Activated CD4-positive, alpha-beta memory T cell treated with anti-CD3 and anti-CD28 coated beads, Interleukin-2, amount 10 ng/mL, durations not matched to agents 7 days and 5 days (primary cell): ENCODE measurements around the gene SCN10A. TPM values are rescaled to one million over a fixed set of nuclear protein-coding genes. Genes with fewer than 3 reads are reported as not detected.
A peak's percentile ranks its signal among the peaks of the same experiment; 100 is the strongest.

Experiments used
- CTCF ChIA-PET: fragments of 350-600 bp; sonication (Branson Sonifier 250); formaldehyde crosslinking; loops from one replicate; lab custom pipeline; 2021; ENCODE audit warnings: antibody characterized with exemption, inconsistent platforms; lab: Charles Lee
- POLR2A ChIA-PET: fragments of 350-600 bp; sonication (Branson Sonifier 250); formaldehyde crosslinking; loops from one replicate; lab custom pipeline; 2021; ENCODE audit warnings: antibody characterized with exemption; lab: Charles Lee
- DNase-seq: peaks from one replicate; pipeline ENCODE4 v3.0.0-alpha.2; 2020
- H3K27ac Mint-ChIP-seq: one replicate; pipeline ENCODE4 v1.8.0; 2021; ENCODE audit warnings: mild to moderate bottlenecking, mixed read lengths
- H3K27me3 Mint-ChIP-seq: one replicate; pipeline ENCODE4 v1.8.0; 2021; ENCODE audit warnings: mixed read lengths
- H3K36me3 Mint-ChIP-seq: one replicate; pipeline ENCODE4 v1.8.0; 2021; ENCODE audit warnings: low read depth, mixed read lengths
- H3K4me1 Mint-ChIP-seq: one replicate; pipeline ENCODE4 v1.8.0; 2021; ENCODE audit warnings: mixed read lengths
- H3K4me3 Mint-ChIP-seq: one replicate; pipeline ENCODE4 v1.8.0; 2021; ENCODE audit warnings: mild to moderate bottlenecking, mixed read lengths
- H3K9me3 Mint-ChIP-seq: one replicate; pipeline ENCODE4 v1.8.0; 2021; ENCODE audit warnings: mixed read lengths
- total RNA-seq, 2 experiments: library from RNA; stranded (reverse); gene quantifications; one replicate each; pipeline ENCODE4 v1.2.3, GENCODE V29; 2021

The SCN10A gene
- total RNA-seq, 2 experiments from 2014 or later: not detected

- no peaks in the 10 kb centered on the region for H3K9me3 Mint-ChIP-seq
- ChIA-PET CTCF (no interaction called here), POLR2A (no interaction called here)
- H3K27ac Mint-ChIP-seq: no peak overlapping the region
- no peak for DNase-seq
- no peaks in the 10 kb centered on the region for H3K36me3 Mint-ChIP-seq
- no peaks in the 10 kb centered on the region for H3K4me1 Mint-ChIP-seq
- H3K4me3 Mint-ChIP-seq: no peak overlapping the region
- H3K27me3 Mint-ChIP-seq: no peaks in the 10 kb centered on the region
Measured at GRCh38 chr3:38756892-38757291, 59.1 kb downstream of the SCN10A start.

- POLR2A ChIA-PET: no interaction called here
- H3K4me1 Mint-ChIP-seq: no peaks in the 10 kb centered on the region
- CTCF ChIA-PET: no interaction called here
- no peak overlapping the region for H3K4me3 Mint-ChIP-seq
- H3K9me3 Mint-ChIP-seq: no peaks in the 10 kb centered on the region
- H3K27me3 Mint-ChIP-seq: no peaks in the 10 kb centered on the region
- no peaks in the 10 kb centered on the region for H3K36me3 Mint-ChIP-seq
- no peak overlapping the region for H3K27ac Mint-ChIP-seq
- no peak for DNase-seq
Measured at GRCh38 chr3:38755130-38755529, 60.9 kb downstream of the SCN10A start.

GRCh38 chr3:38746641-38747040 lies 69.4 kb downstream of the SCN10A start:
- H3K36me3 Mint-ChIP-seq: no peaks in the 10 kb centered on the region

GRCh38 chr3:38743043-38743442 lies 73.0 kb downstream of the SCN10A start:
- Mint-ChIP-seq H3K36me3 (no peaks in the 10 kb centered on the region), H3K27me3 (peaks cover 18% of the 10 kb centered on the region), H3K27ac (no peak overlapping the region), H3K9me3 (no peaks in the 10 kb centered on the region), H3K4me3 (no peak overlapping the region), H3K4me1 (no peaks in the 10 kb centered on the region)
- POLR2A ChIA-PET: interaction anchor here (0.7 kb wide), 1 partner anchor 25 kb away, joined by 3 read pairs; no protein-coding TSS in a partner anchor
- CTCF ChIA-PET: no interaction called here
- no peak for DNase-seq

More at GRCh38 chr3:38746641-38747040, 69.4 kb downstream of the SCN10A start:
- CTCF ChIA-PET: no interaction called here
- Mint-ChIP-seq H3K27me3 (peaks cover 18% of the 10 kb centered on the region), H3K4me1 (no peaks in the 10 kb centered on the region), H3K9me3 (no peaks in the 10 kb centered on the region), H3K4me3 (no peak overlapping the region), H3K27ac (no peak overlapping the region)
- DNase-seq: no peak
- POLR2A ChIA-PET: no interaction called here

- Mint-ChIP-seq H3K4me1 (no peaks in the 10 kb centered on the region), H3K27ac (no peak overlapping the region), H3K4me3 (no peak overlapping the region), H3K9me3 (no peaks in the 10 kb centered on the region), H3K36me3 (no peaks in the 10 kb centered on the region), H3K27me3 (peaks cover 18% of the 10 kb centered on the region)
- POLR2A ChIA-PET: interaction anchor here (0.7 kb wide), 1 partner anchor 24 kb away, joined by 3 read pairs; no protein-coding TSS in a partner anchor
- CTCF ChIA-PET: no interaction called here
- DNase-seq: no peak
Measured at GRCh38 chr3:38742550-38742949, 73.5 kb downstream of the SCN10A start.

- CTCF ChIA-PET: interaction anchor here (2.4 kb wide), 1 partner anchor 259 kb away, joined by 9 read pairs; no protein-coding TSS in a partner anchor
Measured at GRCh38 chr3:38740537-38740936, 75.5 kb downstream of the SCN10A start.

GRCh38 chr3:38739931-38740330 lies 76.1 kb downstream of the SCN10A start:
- Mint-ChIP-seq H3K27me3 (peaks cover 18% of the 10 kb centered on the region), H3K27ac (no peak overlapping the region), H3K36me3 (no peaks in the 10 kb centered on the region), H3K9me3 (no peaks in the 10 kb centered on the region), H3K4me3 (no peak overlapping the region), H3K4me1 (no peaks in the 10 kb centered on the region)
- ChIA-PET POLR2A (no interaction called here), CTCF (interaction anchor here (2.4 kb wide), 1 partner anchor 260 kb away, joined by 9 read pairs; no protein-coding TSS in a partner anchor)
- no peak for DNase-seq

More at GRCh38 chr3:38740537-38740936, 75.5 kb downstream of the SCN10A start:
- no peaks in the 10 kb centered on the region for H3K4me1 Mint-ChIP-seq
- H3K27ac Mint-ChIP-seq: no peak overlapping the region
- no peaks in the 10 kb centered on the region for H3K36me3 Mint-ChIP-seq
- POLR2A ChIA-PET: no interaction called here
- H3K27me3 Mint-ChIP-seq: peaks cover 18% of the 10 kb centered on the region
- no peaks in the 10 kb centered on the region for H3K9me3 Mint-ChIP-seq
- DNase-seq: no peak
- no peak overlapping the region for H3K4me3 Mint-ChIP-seq

- H3K27ac Mint-ChIP-seq: no peak overlapping the region
- H3K9me3 Mint-ChIP-seq: no peaks in the 10 kb centered on the region
- no peak overlapping the region for H3K4me3 Mint-ChIP-seq
- peaks cover 18% of the 10 kb centered on the region for H3K27me3 Mint-ChIP-seq
- ChIA-PET CTCF (interaction anchor here (2.4 kb wide), 1 partner anchor 261 kb away, joined by 9 read pairs; no protein-coding TSS in a partner anchor), POLR2A (no interaction called here)
- no peaks in the 10 kb centered on the region for H3K4me1 Mint-ChIP-seq
- DNase-seq: no peak
- no peaks in the 10 kb centered on the region for H3K36me3 Mint-ChIP-seq
Measured at GRCh38 chr3:38739396-38739689, 76.7 kb downstream of the SCN10A start.

GRCh38 chr3:38738630-38739395 lies 77.2 kb downstream of the SCN10A start:
- Mint-ChIP-seq H3K36me3 (no peaks in the 10 kb centered on the region), H3K9me3 (no peaks in the 10 kb centered on the region), H3K27ac (no peak overlapping the region), H3K4me3 (no peak overlapping the region), H3K4me1 (no peaks in the 10 kb centered on the region), H3K27me3 (peaks cover 15% of the 10 kb centered on the region)
- POLR2A ChIA-PET: no interaction called here
- CTCF ChIA-PET: interaction anchor here (2.4 kb wide), 1 partner anchor 261 kb away, joined by 9 read pairs; no protein-coding TSS in a partner anchor
- DNase-seq: peak; percentile 42

GRCh38 chr3:38731522-38731921 lies 84.5 kb downstream of the SCN10A start:
- Mint-ChIP-seq H3K27me3 (peaks cover 8% of the 10 kb centered on the region), H3K4me1 (no peaks in the 10 kb centered on the region), H3K27ac (no peak overlapping the region), H3K36me3 (no peaks in the 10 kb centered on the region), H3K4me3 (no peak overlapping the region), H3K9me3 (no peaks in the 10 kb centered on the region)
- ChIA-PET POLR2A (no interaction called here), CTCF (no interaction called here)
- no peak for DNase-seq

GRCh38 chr3:38730281-38730680 lies 85.7 kb downstream of the SCN10A start:
- no peak for DNase-seq
- H3K4me1 Mint-ChIP-seq: no peaks in the 10 kb centered on the region
- H3K36me3 Mint-ChIP-seq: no peaks in the 10 kb centered on the region
- no peak overlapping the region for H3K27ac Mint-ChIP-seq
- H3K4me3 Mint-ChIP-seq: no peak overlapping the region
- POLR2A ChIA-PET: no interaction called here
- H3K9me3 Mint-ChIP-seq: no peaks in the 10 kb centered on the region
- CTCF ChIA-PET: interaction anchor here (1.5 kb wide), 1 partner anchor 270 kb away, joined by 5 read pairs; no protein-coding TSS in a partner anchor
- H3K27me3 Mint-ChIP-seq: peaks cover 8% of the 10 kb centered on the region

GRCh38 chr3:38728008-38728407 lies 88.0 kb downstream of the SCN10A start:
- Mint-ChIP-seq H3K36me3 (no peaks in the 10 kb centered on the region), H3K27me3 (peaks cover 8% of the 10 kb centered on the region), H3K4me3 (no peak overlapping the region), H3K9me3 (no peaks in the 10 kb centered on the region), H3K27ac (no peak overlapping the region), H3K4me1 (no peaks in the 10 kb centered on the region)
- ChIA-PET CTCF (no interaction called here), POLR2A (no interaction called here)
- no peak for DNase-seq

- H3K4me1 Mint-ChIP-seq: no peaks in the 10 kb centered on the region
- POLR2A ChIA-PET: no interaction called here
- no peaks in the 10 kb centered on the region for H3K9me3 Mint-ChIP-seq
- H3K27me3 Mint-ChIP-seq: peaks cover 3% of the 10 kb centered on the region
- no peak overlapping the region for H3K27ac Mint-ChIP-seq
- H3K36me3 Mint-ChIP-seq: no peaks in the 10 kb centered on the region
- H3K4me3 Mint-ChIP-seq: no peak overlapping the region
- CTCF ChIA-PET: no interaction called here
- no peak for DNase-seq
Measured at GRCh38 chr3:38726751-38727150, 89.3 kb downstream of the SCN10A start.
